GM12878 (cell line): ENCODE results near the gene FAM89B. TPM values are rescaled to one million over a fixed set of nuclear protein-coding genes. Genes with fewer than 3 reads are reported as not detected.

Experiments
- ATAC-seq: fragments of 200-7000 bp; cut with Tn5 transposase; 3 replicates; pipeline ENCODE4 v1.9.1; 2020; ENCODE audit warnings: mild to moderate bottlenecking, moderate library complexity
- BruUV-seq: library from RNA; stranded (reverse); fragments of 400-500 nt; replicated peaks from 2 replicates; lab custom pipeline; 2021; lab: Mats Ljungman, UMichigan
- CTCF ChIA-PET: fragments of 300-600 bp; sonication (Branson Sonifier 250); formaldehyde crosslinking; extraction: SDS; loops from one replicate; lab custom pipeline; 2021; ENCODE audit warnings: inconsistent platforms; lab: Yijun Ruan, JAX
- POLR2A ChIA-PET: fragments of 350-600 bp; formaldehyde crosslinking; extraction: SDS; loops from one replicate; lab custom pipeline; 2021; ENCODE audit warnings: inconsistent platforms; lab: Charles Lee
- RAD21 ChIA-PET: fragments of 300-600 bp; sonication (Branson Sonifier 250); formaldehyde crosslinking; loops from one replicate; lab custom pipeline; 2023; ENCODE audit warnings: antibody characterized with exemption; ENCODE audit not compliant: unreplicated experiment; lab: Charles Lee
- SMC1A ChIA-PET: fragments of 300-600 bp; sonication (Branson Sonifier 250); formaldehyde crosslinking; loops from one replicate; lab custom pipeline; 2023; ENCODE audit not compliant: unreplicated experiment, uncharacterized antibody; lab: Charles Lee
- DNase-seq: peaks from one replicate; pipeline ENCODE4 v3.0.0-alpha.2; 2011; ENCODE audit warnings: low read depth, low spot score
- FAIRE-seq: peaks from 3 replicates; lab custom pipeline; 2011; peaks lifted over from hg19 to GRCh38; lab: Jason Lieb, UNC
- H2AFZ ChIP-seq: 2 replicates; pipeline ENCODE4 v1.6.0; 2011; ENCODE audit warnings: low read depth, low read length, control low read depth; ENCODE audit not compliant: control insufficient read depth
- H3K27ac ChIP-seq: 2 replicates; pipeline ENCODE4 v1.5.1; 2011; ENCODE audit warnings: control low read depth; ENCODE audit not compliant: control insufficient read depth, insufficient read depth
- H3K27me3 ChIP-seq, 2 experiments: replicated peaks in 1 of 2; 2 replicates each; pipeline versions ENCODE4 v1.6.0 to v1.6.1; 2011; ENCODE audit warnings: low read length in 1 of 2; ENCODE audit not compliant: control insufficient read depth in 2 of 2, insufficient read depth in 2 of 2
- H3K36me3 ChIP-seq, 2 experiments: 2 replicates each; pipeline ENCODE4 v1.5.1; 2011; ENCODE audit warnings: low read length in 1 of 2; ENCODE audit not compliant: control insufficient read depth in 2 of 2, insufficient read depth in 2 of 2
- H3K4me1 ChIP-seq: 2 replicates; pipeline ENCODE4 v1.6.1; 2011; ENCODE audit warnings: mild to moderate bottlenecking, low read length, moderate library complexity, mixed read lengths; ENCODE audit not compliant: control insufficient read depth, insufficient read depth
- H3K4me2 ChIP-seq: 2 replicates; pipeline ENCODE4 v1.6.0; 2011; ENCODE audit warnings: control low read depth; ENCODE audit not compliant: control insufficient read depth, insufficient read depth
- H3K4me3 ChIP-seq: fragments of 200-600 bp; sonication (generic); 2 replicates; pipeline ENCODE4 v1.5.1; 2016
- H3K79me2 ChIP-seq: 2 replicates; pipeline ENCODE4 v1.6.0; 2011; ENCODE audit warnings: low read length; ENCODE audit not compliant: control insufficient read depth, insufficient read depth
- H3K9ac ChIP-seq: 2 replicates; pipeline ENCODE4 v1.8.0; 2011; ENCODE audit warnings: low read length, control low read depth, mixed read lengths; ENCODE audit not compliant: control insufficient read depth, insufficient read depth
- H3K9me3 ChIP-seq: replicated peaks from 3 replicates; pipeline ENCODE4 v1.5.1; 2011; ENCODE audit warnings: mild to moderate bottlenecking, low read length; ENCODE audit not compliant: control insufficient read depth, insufficient read depth
- H4K20me1 ChIP-seq: 2 replicates; pipeline ENCODE4 v1.6.0; 2011; ENCODE audit not compliant: control insufficient read depth, insufficient read depth
- CBFB ChIP-seq: IDR thresholded peaks from 2 replicates; pipeline ENCODE4 v1.6.1; 2016; ENCODE audit warnings: antibody characterized with exemption, low read depth
- EGR1 ChIP-seq, 2 experiments: IDR thresholded peaks; 1 replicate in 1 of 2; 2 replicates in 1 of 2; pipeline ENCODE4 v1.6.1; 2011 to 2012; ENCODE audit warnings: low read depth in 2 of 2, low read length in 2 of 2, borderline replicate concordance in 1 of 2, mild to moderate bottlenecking in 1 of 2, moderate library complexity in 1 of 2
- POLR2A ChIP-seq: IDR thresholded peaks from 2 replicates; pipeline ENCODE4 v1.6.1; 2011; ENCODE audit warnings: low read depth, mild to moderate bottlenecking, low read length
- POU2F2 ChIP-seq: IDR thresholded peaks from 3 replicates; pipeline ENCODE4 v1.6.1; 2011; ENCODE audit warnings: low read depth, mild to moderate bottlenecking, low read length, borderline replicate concordance
- STAT3 ChIP-seq: IDR thresholded peaks from 2 replicates; pipeline ENCODE4 v1.6.1; 2011; ENCODE audit warnings: low read depth, low read length, improper control_type of control experiment
- ZNF384 ChIP-seq: IDR thresholded peaks from 2 replicates; pipeline ENCODE4 v1.6.1; 2012; ENCODE audit warnings: low read depth, mild to moderate bottlenecking, low read length, improper control_type of control experiment, borderline replicate concordance
- WGBS: methylation state at CpG from one replicate; pipeline ENCODE4 v1.1.6; 2016; ENCODE audit warnings: low lambda C conversion rate; ENCODE audit not compliant: insufficient replicate concordance, insufficient coverage; ENCODE audit errors: missing lambda C conversion rate; 5-methylcytosine and 5-hydroxymethylcytosine counted together
- in situ Hi-C: fragments of 300-500 bp; cut with MboI; formaldehyde crosslinking; loops from 9 replicates; pipeline ENCODE4 v1.14.3; 2018; ENCODE audit warnings: mixed read lengths
- intact Hi-C: fragments of 100-400 bp; cut with micrococcal nuclease; formaldehyde crosslinking; loops from one replicate; pipeline ENCODE4 v1.14.2; 2022; ENCODE audit not compliant: unreplicated experiment
- polyA plus RNA-seq, 11 experiments: library from polyadenylated mRNA; depleted of rRNA in 4 of 11; unstranded in 6 of 11; stranded (reverse) in 5 of 11; fragments of >200 nt; fragmentation: Nextera tagmentation in 4 of 11; fragmentation: Illumina TruSeq in 1 of 11; extraction: Ambion mirVana in 4 of 11; extraction: Trizol in 1 of 11; gene quantifications; 1 replicate in 1 of 11; 2 replicates in 10 of 11; pipeline versions ENCODE4 v1.2.1 to v1.2.3, GENCODE V29; 2011 to 2016; ENCODE audit warnings: inconsistent platforms in 2 of 11, missing spikeins in 2 of 11, low read depth in 1 of 11
- total RNA-seq, 4 experiments: library from RNA; depleted of rRNA in 3 of 4; stranded (reverse); fragments of >200 nt in 3 of 4; fragmentation: Illumina TruSeq in 1 of 4; extraction: Trizol in 1 of 4; gene quantifications; 2 replicates each; pipeline versions ENCODE4 v1.2.1 to v1.2.3, GENCODE V29; 2013 to 2021
- TF ChIP-seq, protein P1 (sequence below): IDR thresholded peaks from 2 replicates; pipeline ENCODE4 v1.6.1; 2012; ENCODE audit warnings: mild to moderate bottlenecking, low read depth, low read length

Gene FAM89B
- total and polyA plus RNA-seq, 10 of the 15 experiments (the other 5 are each of a cell fraction or from before 2014, with no cell fraction given), result 0.34 to 36.7 (median 9.8) TPM

DNA sequence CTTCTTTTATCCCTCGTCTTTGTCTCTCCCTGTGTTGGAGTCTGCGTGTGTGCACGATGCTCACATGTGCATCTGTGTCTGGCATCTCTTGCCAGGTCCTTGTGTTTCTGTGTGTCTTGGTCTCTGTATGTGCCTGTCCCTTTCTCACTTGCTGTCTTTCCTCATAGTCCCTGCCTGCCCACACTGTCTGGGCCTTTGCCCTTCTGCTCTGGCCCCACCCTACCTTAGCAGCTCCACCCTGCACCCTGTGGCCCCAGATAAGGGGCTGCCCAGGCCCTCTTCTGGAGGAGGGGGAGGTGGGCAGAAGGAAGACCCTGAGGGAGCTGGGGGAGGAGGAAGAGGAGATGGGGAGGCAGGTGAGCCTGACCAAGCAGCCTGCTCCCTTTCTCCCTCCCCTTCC is 6.3 kb downstream of the FAM89B start:
- no peaks in the 10 kb centered on the region; the same call in 1 of the 2 replicates for H4K20me1 ChIP-seq
- H2AFZ ChIP-seq, result no peak overlapping the region
- no peak overlapping the region for H3K9ac ChIP-seq
- no TSS peak for BruUV-seq
- ChIA-PET CTCF (interaction anchor here (5.7 kb wide), 1 partner anchor 9 kb away, joined by 130 read pairs; no protein-coding TSS in a partner anchor), RAD21 (interaction anchor here (0.9 to 4.0 kb wide), 2 partner anchors 9 to 37 kb away, joined by 3 to 132 read pairs; no protein-coding TSS in a partner anchor), SMC1A (interaction anchor here (0.6 to 4.2 kb wide), 2 partner anchors 9 to 15 kb away, joined by 3 to 93 read pairs; no protein-coding TSS in a partner anchor), POLR2A (interaction anchor here (0.5 to 4.9 kb wide), 3 partner anchors 9 to 613 kb away, joined by 3 to 129 read pairs (median 34); partner anchors contain the start of genes MAP3K11 and PCNX3)
- H3K36me3 ChIP-seq, result peaks cover 5 to 15% of the 10 kb centered on the region in 2 experiments; a peak in 3 of 4 replicates
- H3K4me1 ChIP-seq, result peaks cover 17% of the 10 kb centered on the region
- 97% methylated on average over 3 of the region's 3 CpGs for WGBS
- DNase-seq, result no peak
- in situ Hi-C loops (no loop called here), intact Hi-C loops (no loop called here)
- FAIRE-seq, result no peak
- peaks cover 46% of the 10 kb centered on the region for H3K79me2 ChIP-seq
- no peaks in the 10 kb centered on the region for H3K27me3 ChIP-seq
- no peak for ATAC-seq
- 0 out of 2 replicates have a peak overlapping the region, but pooled peaks have one; percentile 1 for H3K4me3 ChIP-seq
- H3K4me2 ChIP-seq, result no peak overlapping the region
- H3K9me3 ChIP-seq, result no peaks in the 10 kb centered on the region
- H3K27ac ChIP-seq, result no peak overlapping the region; the same call in 1 of the 2 replicates
- TF ChIP-seq POLR2A (peak; percentile 40; the same call in 1 of the 2 replicates), EGR1 (IDR thresholded peaks at IDR 0.05; ENCODE audit: borderline replicate concordance in 1 of 2, low read depth in 2 of 2, low read length in 2 of 2) (no peak), CBFB (no peak), ZNF384 (no peak), STAT3 (no peak), POU2F2 (no peak)
- TF ChIP-seq, protein P1, sequence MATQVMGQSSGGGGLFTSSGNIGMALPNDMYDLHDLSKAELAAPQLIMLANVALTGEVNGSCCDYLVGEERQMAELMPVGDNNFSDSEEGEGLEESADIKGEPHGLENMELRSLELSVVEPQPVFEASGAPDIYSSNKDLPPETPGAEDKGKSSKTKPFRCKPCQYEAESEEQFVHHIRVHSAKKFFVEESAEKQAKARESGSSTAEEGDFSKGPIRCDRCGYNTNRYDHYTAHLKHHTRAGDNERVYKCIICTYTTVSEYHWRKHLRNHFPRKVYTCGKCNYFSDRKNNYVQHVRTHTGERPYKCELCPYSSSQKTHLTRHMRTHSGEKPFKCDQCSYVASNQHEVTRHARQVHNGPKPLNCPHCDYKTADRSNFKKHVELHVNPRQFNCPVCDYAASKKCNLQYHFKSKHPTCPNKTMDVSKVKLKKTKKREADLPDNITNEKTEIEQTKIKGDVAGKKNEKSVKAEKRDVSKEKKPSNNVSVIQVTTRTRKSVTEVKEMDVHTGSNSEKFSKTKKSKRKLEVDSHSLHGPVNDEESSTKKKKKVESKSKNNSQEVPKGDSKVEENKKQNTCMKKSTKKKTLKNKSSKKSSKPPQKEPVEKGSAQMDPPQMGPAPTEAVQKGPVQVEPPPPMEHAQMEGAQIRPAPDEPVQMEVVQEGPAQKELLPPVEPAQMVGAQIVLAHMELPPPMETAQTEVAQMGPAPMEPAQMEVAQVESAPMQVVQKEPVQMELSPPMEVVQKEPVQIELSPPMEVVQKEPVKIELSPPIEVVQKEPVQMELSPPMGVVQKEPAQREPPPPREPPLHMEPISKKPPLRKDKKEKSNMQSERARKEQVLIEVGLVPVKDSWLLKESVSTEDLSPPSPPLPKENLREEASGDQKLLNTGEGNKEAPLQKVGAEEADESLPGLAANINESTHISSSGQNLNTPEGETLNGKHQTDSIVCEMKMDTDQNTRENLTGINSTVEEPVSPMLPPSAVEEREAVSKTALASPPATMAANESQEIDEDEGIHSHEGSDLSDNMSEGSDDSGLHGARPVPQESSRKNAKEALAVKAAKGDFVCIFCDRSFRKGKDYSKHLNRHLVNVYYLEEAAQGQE, result no peak
